Activated T-cell treated with anti-CD3 and anti-CD28 coated beads for 1 hour (primary cell): ENCODE data around the gene RELN.
"Not testable (repeated sequence)": the region's sequence is repeated elsewhere in the genome, so short reads cannot be mapped to it uniquely, and the experiment has no call there.

Source experiments
- DNase-seq: peaks from one replicate; pipeline ENCODE4 v3.0.0-alpha.2; 2020; ENCODE audit warnings: low read depth

The RELN gene

GRCh38 chr7:103560136-103560535, 429.3 kb downstream of the RELN start:
- no peak for DNase-seq

GRCh38 chr7:103551016-103551415, 438.4 kb downstream of the RELN start:
- no peak for DNase-seq

GRCh38 chr7:103549786-103550185, 439.7 kb downstream of the RELN start:
- DNase-seq, result no peak

DNA sequence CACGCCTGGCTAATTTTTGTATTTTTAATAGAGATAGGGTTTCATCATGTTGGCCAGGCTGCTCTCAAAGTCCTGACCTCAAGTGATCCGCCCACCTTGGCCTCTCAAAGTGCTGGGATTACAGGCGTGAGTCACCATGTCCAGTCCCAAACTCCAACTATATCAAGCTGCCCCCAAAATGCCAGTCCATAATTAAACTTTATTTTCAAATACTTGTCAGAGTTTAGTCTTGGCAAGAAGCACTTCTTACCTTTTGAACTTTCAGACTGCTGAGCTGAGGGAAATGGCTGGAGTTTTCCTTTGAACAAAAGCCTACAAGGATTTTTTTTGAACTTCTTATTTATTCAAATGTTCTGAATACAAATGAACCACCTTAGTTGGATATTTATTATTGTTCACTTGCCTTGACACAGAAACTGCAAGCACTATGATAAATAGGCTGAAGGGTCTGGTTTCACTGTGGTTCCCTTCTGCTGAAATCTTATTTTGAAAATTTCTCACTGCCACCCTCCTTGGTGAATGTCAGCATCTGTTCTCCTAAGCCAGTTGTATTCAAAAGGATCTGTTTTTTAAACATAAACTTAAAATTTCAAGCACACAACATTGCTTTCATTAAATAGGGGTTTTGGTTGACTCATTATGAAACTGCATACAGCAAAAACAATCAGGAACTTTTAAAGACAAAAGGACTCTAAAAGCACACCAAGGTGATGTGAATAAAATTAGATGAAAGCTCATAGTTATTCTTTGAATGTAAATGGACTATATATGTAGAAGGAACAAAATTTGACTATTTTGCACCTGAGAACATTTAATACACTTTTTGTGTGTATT, 441.8 kb downstream of the RELN start:
- DNase-seq, result no peak

- no peak for DNase-seq
Observed at GRCh38 chr7:103542470-103542869, 447.0 kb downstream of the RELN start.

- DNase-seq, result no peak
Observed at GRCh38 chr7:103541947-103542346, 447.5 kb downstream of the RELN start.

DNA sequence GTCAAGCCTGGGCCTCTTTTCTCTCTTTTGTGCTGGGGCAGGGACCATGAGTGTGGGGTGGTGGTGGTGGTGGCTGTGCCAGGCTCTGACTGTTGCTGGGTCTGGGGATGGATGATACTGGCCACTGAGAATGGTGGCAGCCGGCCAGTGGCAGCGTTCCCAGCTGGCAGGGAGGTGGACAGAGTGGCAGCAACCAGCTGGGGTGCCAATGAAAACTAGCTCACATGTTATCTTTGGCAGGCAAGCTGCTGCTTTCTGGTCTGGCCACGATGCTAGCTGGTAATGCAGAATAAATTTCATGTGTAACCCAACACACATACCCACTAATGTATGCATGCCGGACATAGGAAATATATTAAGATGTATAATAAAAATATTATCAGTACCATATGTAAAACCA, 448.4 kb downstream of the RELN start:
- no peak for DNase-seq

DNA sequence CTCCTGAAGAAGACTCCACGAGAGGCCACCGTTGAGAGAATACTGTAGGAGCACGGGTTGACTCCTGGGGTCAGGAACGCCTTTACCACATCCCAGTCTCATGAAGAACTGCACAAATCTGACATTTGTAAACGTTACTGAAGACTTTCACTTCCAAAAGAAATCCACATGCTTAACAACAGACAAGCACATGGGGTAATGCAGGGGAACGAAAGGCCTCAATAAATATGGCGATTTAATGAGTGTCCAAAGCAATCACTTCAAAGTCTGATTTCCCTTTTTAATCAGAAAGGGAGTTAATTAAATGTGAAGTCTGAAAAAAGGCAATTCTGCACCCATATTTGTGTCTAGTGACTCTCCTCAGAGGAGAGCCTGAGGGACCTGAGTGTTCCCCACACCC, 449.1 kb downstream of the RELN start:
- DNase-seq, result no peak

- DNase-seq, result no peak
Observed at GRCh38 chr7:103539875-103540274, 449.6 kb downstream of the RELN start.

DNA sequence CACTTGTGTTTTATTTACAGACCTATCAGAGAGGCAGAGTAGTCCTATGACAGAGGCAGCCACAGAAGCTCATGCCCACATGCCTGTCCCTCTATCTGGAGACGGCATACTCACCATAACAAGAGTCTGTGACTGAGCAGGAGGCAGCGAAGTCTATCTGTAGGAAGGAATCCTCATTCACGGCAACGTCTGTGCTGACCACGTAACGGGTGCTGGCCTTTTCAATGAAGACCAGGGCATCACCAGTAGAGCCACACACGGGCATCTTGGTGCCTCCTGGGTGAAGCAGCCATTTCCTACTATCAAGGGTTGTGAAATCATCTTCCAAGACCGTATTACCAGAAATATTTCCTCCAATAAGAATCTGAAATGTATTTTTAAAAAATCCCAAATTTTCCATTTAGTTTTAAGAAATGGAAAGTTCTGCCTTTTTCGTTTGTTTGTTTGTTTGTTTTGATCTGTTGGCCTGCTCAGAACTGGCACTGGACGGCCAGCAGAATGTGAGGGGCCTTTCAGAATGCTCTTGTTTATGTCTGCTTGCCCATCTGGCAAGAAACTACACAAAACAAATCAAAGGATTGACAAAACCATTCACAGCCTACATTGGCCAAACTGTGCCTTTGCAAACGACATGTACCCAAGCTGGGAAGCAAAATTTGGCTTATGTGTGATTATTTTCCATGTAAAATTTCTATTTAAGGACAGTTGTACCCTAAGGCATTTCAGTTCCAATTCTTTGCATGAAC, 450.3 kb downstream of the RELN start:
- no peak for DNase-seq

DNA sequence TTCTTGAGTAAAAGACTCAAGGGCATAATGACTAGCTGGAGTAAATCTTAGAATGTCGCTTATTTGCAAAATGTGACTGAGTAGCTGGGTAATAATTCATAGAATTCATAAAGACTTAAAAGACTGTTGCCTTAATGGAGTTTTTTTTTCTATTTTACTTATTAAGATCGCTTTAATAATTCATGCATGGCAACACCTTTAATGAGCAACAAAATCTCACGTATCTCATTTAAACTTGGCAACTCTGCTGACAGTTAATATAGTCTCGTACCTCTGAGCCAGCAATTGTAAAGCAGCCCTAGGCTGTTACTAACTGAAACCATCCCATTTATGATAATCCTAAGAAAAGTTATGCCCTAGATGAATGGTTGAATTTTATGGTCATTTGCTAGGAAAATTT, 455.7 kb downstream of the RELN start:
- DNase-seq, result no peak

DNA sequence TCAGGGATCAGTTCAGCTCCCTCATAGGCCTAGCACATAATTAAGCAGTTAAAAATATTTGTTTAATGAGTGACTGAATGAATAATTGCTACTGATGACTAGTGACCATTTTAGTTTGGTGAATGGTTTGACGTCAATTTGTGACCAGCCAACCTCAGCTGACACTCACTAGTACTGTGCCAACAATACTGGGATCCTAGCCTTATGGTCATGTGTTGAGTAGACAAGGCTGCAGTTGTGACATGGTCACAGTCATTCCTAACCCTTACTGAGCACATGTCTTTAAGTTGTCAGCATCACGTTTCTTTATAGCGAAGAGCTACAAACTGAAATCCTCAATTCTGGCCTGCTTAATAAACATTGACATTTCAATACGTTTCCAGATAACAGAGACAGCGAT, 456.5 kb downstream of the RELN start:
- DNase-seq, result no peak

DNA sequence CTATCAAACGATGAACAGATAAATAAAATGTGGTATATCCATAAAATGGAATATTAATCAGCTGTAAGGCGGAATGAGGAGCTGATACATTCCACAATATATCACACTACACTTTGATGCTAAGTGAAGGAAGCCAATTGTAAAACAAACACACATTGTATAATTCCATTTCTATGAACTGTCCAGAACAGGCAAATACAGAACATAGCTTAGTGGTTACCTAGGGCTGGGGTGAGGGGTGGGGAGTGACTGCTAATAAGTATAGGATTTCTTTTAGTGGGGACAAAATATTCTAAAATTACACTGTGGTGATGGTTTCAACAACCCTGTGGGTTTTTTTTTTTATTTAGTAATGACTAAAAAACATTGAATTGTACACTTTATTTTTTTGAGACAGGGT, 461.3 kb downstream of the RELN start:
- no peak for DNase-seq

DNA sequence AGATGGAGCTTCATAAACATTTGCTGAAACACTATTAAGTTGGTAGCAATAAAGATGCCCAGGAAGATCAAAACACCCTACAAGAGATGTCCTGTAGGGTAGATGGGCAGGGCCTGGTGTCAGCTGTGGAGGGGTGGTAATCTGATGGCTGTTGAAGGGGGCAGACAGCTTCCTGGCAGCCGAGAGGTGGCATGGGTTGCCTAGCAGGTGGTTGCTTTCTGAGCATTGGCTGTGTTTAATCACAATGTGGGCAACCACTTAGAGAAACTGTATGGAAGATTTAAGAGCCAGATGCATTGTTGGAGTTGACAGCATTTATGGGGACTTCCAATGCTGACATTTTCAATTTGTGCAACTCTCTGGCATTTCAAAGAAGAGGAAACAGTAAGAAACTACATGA, 463.5 kb downstream of the RELN start:
- DNase-seq, result no peak

DNA sequence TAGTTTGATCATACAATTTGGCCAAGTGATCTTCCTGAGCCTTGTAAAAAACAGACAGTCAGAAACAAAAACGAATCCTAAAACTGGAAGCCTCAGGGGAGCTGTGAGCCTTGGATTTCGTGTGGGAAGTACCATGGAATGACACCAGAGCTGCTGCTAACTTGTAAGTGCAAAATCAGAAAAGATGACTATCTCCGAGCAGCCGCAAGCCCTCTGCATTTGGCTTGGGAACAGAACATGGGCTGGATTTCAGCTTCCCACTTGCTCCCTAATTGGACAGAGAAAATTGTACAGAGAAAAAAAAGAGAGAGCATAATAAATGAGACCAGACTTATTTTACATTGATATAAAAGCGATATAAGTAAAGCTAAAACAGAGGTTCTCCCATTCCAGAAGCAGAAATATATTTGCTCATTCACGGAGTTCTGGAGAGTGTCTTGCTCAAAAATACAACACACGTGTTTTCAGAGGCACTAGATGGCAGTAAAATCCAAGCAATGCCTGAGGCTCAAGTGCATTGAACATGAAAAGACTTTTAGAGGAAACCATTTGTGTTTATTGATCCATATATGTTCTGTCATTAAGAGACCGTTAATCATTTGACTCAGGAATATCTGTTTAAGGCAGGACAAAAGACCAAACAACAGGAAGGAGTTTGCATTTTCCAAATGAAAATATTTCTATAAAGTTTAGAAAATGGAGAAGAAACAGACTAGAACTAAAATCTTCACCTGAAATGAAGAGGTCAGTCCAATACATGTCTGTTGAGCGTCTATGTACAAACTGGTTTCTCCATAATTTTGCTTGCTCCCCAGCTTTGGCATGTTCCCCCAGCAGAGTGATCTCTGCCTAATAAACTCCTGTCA, 465.2 kb downstream of the RELN start:
- DNase-seq, result no peak

GRCh38 chr7:103521937-103522336, 467.5 kb downstream of the RELN start:
- no peak for DNase-seq

- no peak for DNase-seq
Observed at GRCh38 chr7:103504505-103505135, 484.8 kb downstream of the RELN start.

- DNase-seq, result no peak
Observed at GRCh38 chr7:103501206-103501605, 488.3 kb downstream of the RELN start.

DNA sequence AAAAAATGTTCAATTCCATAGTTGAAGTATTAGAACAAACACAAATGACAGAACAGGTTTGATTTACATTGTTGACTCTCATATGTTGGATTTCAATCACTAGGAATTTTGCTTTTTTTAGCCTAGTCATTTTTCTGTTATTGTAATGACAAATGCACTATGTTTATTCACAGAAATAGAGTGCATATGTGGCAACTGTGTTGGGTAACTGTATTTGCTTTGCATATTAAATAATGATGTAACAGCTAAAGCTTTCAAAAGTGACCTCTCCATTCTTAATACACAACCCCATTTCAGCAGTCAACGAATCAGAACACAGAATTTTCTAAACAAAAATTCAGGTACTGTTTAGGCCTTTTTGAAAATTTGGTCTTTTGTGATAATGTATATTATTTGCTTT, 489.5 kb downstream of the RELN start:
- DNase-seq, result no peak

DNA sequence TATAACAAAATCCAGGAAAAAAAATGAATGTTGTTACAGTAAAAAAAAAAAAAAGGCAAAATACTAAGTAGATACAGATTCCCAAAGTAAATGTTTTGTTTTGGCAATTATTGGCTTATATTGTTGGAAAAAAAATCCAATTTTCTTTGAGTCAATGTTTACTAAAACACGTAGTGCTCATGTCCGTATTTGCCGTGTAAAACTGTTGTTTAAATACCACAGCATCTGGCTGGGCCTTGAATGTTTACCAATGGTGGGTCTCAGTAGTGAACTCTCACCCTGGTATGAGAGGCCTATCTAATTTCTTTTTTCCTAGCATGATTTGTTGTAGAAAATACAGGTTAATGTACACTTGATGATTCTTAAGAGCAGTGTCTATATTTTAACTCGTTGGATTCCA, 502.0 kb downstream of the RELN start:
- DNase-seq, result no peak

GRCh38 chr7:103486873-103487272, 502.6 kb downstream of the RELN start:
- DNase-seq, result not testable (repeated sequence)

DNA sequence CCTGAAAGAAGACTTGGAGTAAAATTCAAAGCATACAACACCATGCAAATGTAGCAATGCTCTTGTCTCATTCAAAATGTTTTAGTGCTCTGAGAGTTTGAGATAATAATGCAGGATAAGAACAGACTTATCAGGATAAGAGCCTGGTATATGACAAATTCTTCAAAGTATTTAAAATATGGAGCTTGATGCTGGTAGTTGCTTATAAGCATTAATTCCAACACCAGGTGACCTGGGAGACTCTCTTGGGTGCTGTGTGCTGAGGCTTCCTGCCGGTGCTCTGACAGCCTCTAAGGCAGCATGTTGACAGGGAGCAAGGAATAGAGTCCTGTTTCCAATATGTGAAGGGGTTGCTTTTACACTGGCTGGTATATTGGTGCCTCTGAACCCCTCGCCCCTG, 508.7 kb downstream of the RELN start:
- no peak for DNase-seq
